ENCODE measurements around the gene MID1IP1.

The MID1IP1 gene

GRCh38 chrX:38796946-38797345, 4.3 kb upstream of the MID1IP1 start:
- Histone ChIP-seq H3K4me1 (ENCODE audit: insufficient read depth, low read length) (peaks cover 6% of the 10 kb centered on the region), H3K27ac (ENCODE audit: low read length) (no peak overlapping the region), H3K4me3 (ENCODE audit: low read depth in 1 of 2, low read length in 2 of 2) (no peak overlapping the region), H4K20me1 (ENCODE audit: insufficient read depth, low read length) (no peaks in the 10 kb centered on the region), H3K9me3 (ENCODE audit: insufficient read depth, low read length, severe bottlenecking) (no peaks in the 10 kb centered on the region), H3K79me2 (ENCODE audit: insufficient read depth, low read length) (peaks cover 7% of the 10 kb centered on the region), H3K4me2 (ENCODE audit: insufficient read depth, low read length) (no peak overlapping the region), H2AFZ (ENCODE audit: low read depth, low read length) (no peak overlapping the region), H3K36me3 (ENCODE audit: insufficient read depth, low read length) (no peaks in the 10 kb centered on the region), H3K9ac (ENCODE audit: low read depth, low read length) (no peak overlapping the region), H3K27me3 (ENCODE audit: insufficient read depth, low read length, poor library complexity) (no peaks in the 10 kb centered on the region)
- DNase-seq (no peak), ATAC-seq (ENCODE audit: insufficient read depth, low read depth) (no peak)
- TF ChIP-seq EZH2 (IDR thresholded peaks at IDR 0.05; ENCODE audit: borderline replicate concordance, low read depth, low read length, severe bottlenecking) (no peak), CTCF (IDR thresholded peaks at IDR 0.05; ENCODE audit: borderline replicate concordance, extremely low read depth, low read length, poor library complexity, severe bottlenecking) (no peak)

GRCh38 chrX:38798956-38799355, 2.3 kb upstream of the MID1IP1 start:
- TF ChIP-seq EZH2 (IDR thresholded peaks at IDR 0.05; ENCODE audit: borderline replicate concordance, low read depth, low read length, severe bottlenecking) (no peak), CTCF (IDR thresholded peaks at IDR 0.05; ENCODE audit: borderline replicate concordance, extremely low read depth, low read length, poor library complexity, severe bottlenecking) (no peak)
- peaks cover 26% of the 10 kb centered on the region for H3K79me2 ChIP-seq (ENCODE audit: insufficient read depth, low read length)
- no peaks in the 10 kb centered on the region for H3K9me3 ChIP-seq (ENCODE audit: insufficient read depth, low read length, severe bottlenecking)
- no peak overlapping the region for H2AFZ ChIP-seq (ENCODE audit: low read depth, low read length)
- no peak for ATAC-seq (ENCODE audit: insufficient read depth, low read depth)
- no peaks in the 10 kb centered on the region for H4K20me1 ChIP-seq (ENCODE audit: insufficient read depth, low read length)
- H3K36me3 ChIP-seq (ENCODE audit: insufficient read depth, low read length): no peaks in the 10 kb centered on the region; the same call in 1 of the 2 replicates
- H3K27me3 ChIP-seq (ENCODE audit: insufficient read depth, low read length, poor library complexity): no peaks in the 10 kb centered on the region
- no peak overlapping the region for H3K27ac ChIP-seq (ENCODE audit: low read length)
- H3K9ac ChIP-seq (ENCODE audit: low read depth, low read length): no peak overlapping the region
- no peak overlapping the region for H3K4me3 ChIP-seq (ENCODE audit: low read depth in 1 of 2, low read length in 2 of 2)
- no peak overlapping the region for H3K4me2 ChIP-seq (ENCODE audit: insufficient read depth, low read length)
- no peak for DNase-seq
- peaks cover 6% of the 10 kb centered on the region for H3K4me1 ChIP-seq (ENCODE audit: insufficient read depth, low read length)

- H3K4me2 ChIP-seq (ENCODE audit: insufficient read depth, low read length): no peak overlapping the region
- no peak overlapping the region for H3K4me3 ChIP-seq (ENCODE audit: low read depth in 1 of 2, low read length in 2 of 2)
- H3K36me3 ChIP-seq (ENCODE audit: insufficient read depth, low read length): peaks cover 10% of the 10 kb centered on the region
- no peak for TF ChIP-seq EZH2 (IDR thresholded peaks at IDR 0.05; ENCODE audit: borderline replicate concordance, low read depth, low read length, severe bottlenecking)
- peak; percentile 34 for TF ChIP-seq CTCF (IDR thresholded peaks at IDR 0.05; ENCODE audit: borderline replicate concordance, extremely low read depth, low read length, poor library complexity, severe bottlenecking)
- H3K9ac ChIP-seq (ENCODE audit: low read depth, low read length): no peak overlapping the region
- peaks cover 6% of the 10 kb centered on the region for H3K4me1 ChIP-seq (ENCODE audit: insufficient read depth, low read length)
- H3K27me3 ChIP-seq (ENCODE audit: insufficient read depth, low read length, poor library complexity): no peaks in the 10 kb centered on the region
- H3K9me3 ChIP-seq (ENCODE audit: insufficient read depth, low read length, severe bottlenecking): no peaks in the 10 kb centered on the region
- H2AFZ ChIP-seq (ENCODE audit: low read depth, low read length): no peak overlapping the region
- H4K20me1 ChIP-seq (ENCODE audit: insufficient read depth, low read length): no peaks in the 10 kb centered on the region
- no peak overlapping the region for H3K27ac ChIP-seq (ENCODE audit: low read length)
- DNase-seq (no peak), ATAC-seq (ENCODE audit: insufficient read depth, low read depth) (no peak)
- H3K79me2 ChIP-seq (ENCODE audit: insufficient read depth, low read length): peaks cover 38% of the 10 kb centered on the region
Measured at GRCh38 chrX:38799995-38800580, 1.2 kb upstream of the MID1IP1 start.
